Body of pancreas (tissue), 4 donors: ENCODE measurements around the gene MRPS15. TPM values are rescaled to one million over a fixed set of nuclear protein-coding genes. Genes with fewer than 3 reads are reported as not detected.
"Not testable (repeated sequence)": the region's sequence is repeated elsewhere in the genome, so short reads cannot be mapped to it uniquely, and the experiment has no call there.

ENCODE experiments used
- ATAC-seq: fragments of 150-250 bp; one replicate; pipeline ENCODE4 v1.9.1; 2016
- DNase-seq, 4 donors: peaks; one replicate each; pipeline ENCODE4 v3.0.0-alpha.2; 2019
- H3K27ac ChIP-seq, 4 donors: fragments of 200-600 bp; sonication (generic); 1 replicate in 3 of 4; 2 replicates in 1 of 4; pipeline versions ENCODE4 v1.5.1 to v1.6.1; 2016 to 2019; ENCODE audit warnings: mild to moderate bottlenecking in 1 of 4, mixed read lengths in 1 of 4, moderate library complexity in 1 of 4
- H3K27me3 ChIP-seq, 2 donors: fragments of 200-600 bp; sonication (generic); one replicate each; pipeline ENCODE4 v1.6.0; 2016; ENCODE audit warnings: mild to moderate bottlenecking in 1 of 2
- H3K36me3 ChIP-seq, 2 donors: fragments of 200-600 bp; sonication (generic); replicated peaks in 1 of 2; 2 replicates each; pipeline ENCODE4 v1.5.1; 2016; ENCODE audit warnings: low read depth in 2 of 2; ENCODE audit not compliant: insufficient read depth in 1 of 2
- H3K4me1 ChIP-seq: fragments of 200-600 bp; sonication (generic); one replicate; pipeline ENCODE4 v1.6.0; 2016
- H3K4me3 ChIP-seq, 2 donors: fragments of 200-600 bp; sonication (generic); 1 replicate in 1 of 2; 2 replicates in 1 of 2; pipeline ENCODE4 v1.5.1; 2016 to 2019
- H3K9me3 ChIP-seq, 3 donors: fragments of 200-600 bp; sonication (generic); 1 replicate in 2 of 3; 2 replicates in 1 of 3; pipeline ENCODE4 v1.5.1; 2016
- POLR2A ChIP-seq, 3 donors: fragments of 450-650 bp; IDR thresholded peaks; one replicate each; pipeline ENCODE4 v1.6.1; 2016; ENCODE audit warnings: antibody characterized with exemption in 3 of 3, mild to moderate bottlenecking in 2 of 3
- WGBS, 2 donors: methylation state at CpG; one replicate each; pipeline ENCODE4 v1.1.5; 2017; 5-methylcytosine and 5-hydroxymethylcytosine counted together
- intact Hi-C: fragments of 100-400 bp; cut with DNase I; formaldehyde crosslinking; loops from one replicate; pipeline ENCODE4 v1.15.1; 2023
- total RNA-seq, 2 donors: library from RNA; depleted of rRNA; stranded (reverse); fragments of >200 nt; gene quantifications; one replicate each; pipeline ENCODE4 v1.1.0, GENCODE V29; 2016
- TF ChIP-seq, protein P1 (sequence below), 7 experiments: fragments of 450-650 bp in 4 of 7; fragments of 200-600 bp in 3 of 7; sonication (generic) in 3 of 7; IDR thresholded peaks; one replicate each; pipeline ENCODE4 v1.5.1; 2016 to 2019; ENCODE audit warnings: antibody characterized with exemption in 7 of 7

The MRPS15 gene
- total RNA-seq, 2 donors from 2014 or later: 24.4 to 31.1 TPM

DNA sequence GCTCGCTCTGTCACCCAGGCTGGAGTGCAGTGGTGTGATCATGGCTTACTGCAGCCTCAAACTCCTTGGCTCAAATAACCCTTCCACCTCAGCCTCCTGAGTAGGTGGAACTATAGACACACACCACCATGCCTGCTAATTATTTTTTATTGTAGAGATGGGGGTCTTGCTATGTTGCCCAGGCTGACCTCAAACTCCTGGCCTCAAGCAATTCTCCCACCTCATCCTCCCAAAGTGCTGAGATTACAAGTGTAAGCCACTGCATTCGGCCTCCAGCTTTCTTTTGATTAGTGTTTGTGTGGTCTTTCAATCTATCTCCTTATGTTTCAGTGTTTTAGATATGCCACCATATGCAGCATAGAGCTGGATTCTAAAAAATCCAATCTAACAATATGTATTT is 38.4 kb upstream of the MRPS15 start:
- Histone ChIP-seq H3K4me3 (no peak overlapping the region), H3K9me3 (no peaks in the 10 kb centered on the region), H3K36me3 (no peaks in the 10 kb centered on the region), H3K27me3 (no peaks in the 10 kb centered on the region), H3K27ac (no peak overlapping the region), H3K4me1 (no peaks in the 10 kb centered on the region)
- ATAC-seq: no peak
- intact Hi-C loops: no loop called here
- 63 to 80% methylated on average over 2 of the region's 2 CpGs for WGBS, 2 donors
- no peak for DNase-seq
- TF ChIP-seq, protein P1, sequence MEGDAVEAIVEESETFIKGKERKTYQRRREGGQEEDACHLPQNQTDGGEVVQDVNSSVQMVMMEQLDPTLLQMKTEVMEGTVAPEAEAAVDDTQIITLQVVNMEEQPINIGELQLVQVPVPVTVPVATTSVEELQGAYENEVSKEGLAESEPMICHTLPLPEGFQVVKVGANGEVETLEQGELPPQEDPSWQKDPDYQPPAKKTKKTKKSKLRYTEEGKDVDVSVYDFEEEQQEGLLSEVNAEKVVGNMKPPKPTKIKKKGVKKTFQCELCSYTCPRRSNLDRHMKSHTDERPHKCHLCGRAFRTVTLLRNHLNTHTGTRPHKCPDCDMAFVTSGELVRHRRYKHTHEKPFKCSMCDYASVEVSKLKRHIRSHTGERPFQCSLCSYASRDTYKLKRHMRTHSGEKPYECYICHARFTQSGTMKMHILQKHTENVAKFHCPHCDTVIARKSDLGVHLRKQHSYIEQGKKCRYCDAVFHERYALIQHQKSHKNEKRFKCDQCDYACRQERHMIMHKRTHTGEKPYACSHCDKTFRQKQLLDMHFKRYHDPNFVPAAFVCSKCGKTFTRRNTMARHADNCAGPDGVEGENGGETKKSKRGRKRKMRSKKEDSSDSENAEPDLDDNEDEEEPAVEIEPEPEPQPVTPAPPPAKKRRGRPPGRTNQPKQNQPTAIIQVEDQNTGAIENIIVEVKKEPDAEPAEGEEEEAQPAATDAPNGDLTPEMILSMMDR (IDR thresholded peaks at IDR 0.05): no peak
- TF ChIP-seq POLR2A (IDR thresholded peaks at IDR 0.05): no peak

DNA sequence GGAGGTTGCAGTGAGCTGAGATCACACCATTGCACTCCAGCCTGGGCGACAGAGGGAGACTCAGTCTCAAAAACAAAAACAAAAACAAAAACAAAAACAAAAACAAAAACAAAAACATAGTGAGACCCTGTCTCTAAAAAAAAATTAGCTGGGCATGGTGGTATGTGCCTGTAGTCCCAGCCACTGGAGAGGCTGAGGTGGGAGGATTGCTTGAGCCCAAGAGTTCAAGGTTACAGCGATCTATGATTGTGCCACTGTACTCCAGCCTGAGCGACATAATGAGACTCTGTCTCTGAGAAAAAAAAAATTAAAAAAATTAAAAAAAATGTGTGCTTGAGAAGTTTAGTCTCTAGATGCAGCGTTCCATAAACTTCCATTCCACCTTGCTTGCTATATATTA is 37.7 kb upstream of the MRPS15 start:
- H3K36me3 ChIP-seq, H3K9me3 ChIP-seq, H3K4me3 ChIP-seq, ATAC-seq, H3K4me1 ChIP-seq, H3K27ac ChIP-seq, intact Hi-C loops, DNase-seq, H3K27me3 ChIP-seq: not testable (repeated sequence)
- WGBS, 2 donors: 72 to 82% methylated on average over 4 of the region's 4 CpGs

- WGBS, 2 donors: 69 to 72% methylated on average over 2 of the region's 2 CpGs
- TF ChIP-seq, protein P1 (IDR thresholded peaks at IDR 0.05): no peak
- no peak for TF ChIP-seq POLR2A (IDR thresholded peaks at IDR 0.05)
- intact Hi-C loops: no loop called here
Measured at GRCh38 chr1:36497207-36497606, 33.0 kb upstream of the MRPS15 start.

DNA sequence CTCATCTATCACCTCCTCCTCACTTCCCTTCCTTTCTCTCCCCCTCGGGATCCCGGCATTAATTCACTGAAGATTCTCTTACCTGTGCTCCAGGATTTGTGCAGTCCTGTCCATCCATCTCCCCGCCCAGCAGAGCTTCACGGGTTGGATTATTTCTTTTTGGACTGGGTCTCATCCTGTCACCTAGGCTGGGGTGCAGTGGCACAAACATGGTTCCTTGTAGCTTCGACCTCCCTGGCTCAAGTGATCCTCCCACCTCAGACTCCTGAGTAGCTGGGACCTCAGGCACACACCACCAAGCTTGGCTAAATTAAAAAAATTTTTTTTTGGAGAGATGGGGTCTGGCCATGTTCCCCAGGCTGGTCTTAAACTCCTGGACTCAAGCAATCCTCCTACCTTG is 30.8 kb upstream of the MRPS15 start:
- Histone ChIP-seq H3K9me3 (no peaks in the 10 kb centered on the region), H3K4me3 (no peak overlapping the region), H3K36me3 (no peaks in the 10 kb centered on the region), H3K4me1 (no peaks in the 10 kb centered on the region), H3K27ac (no peak overlapping the region), H3K27me3 (no peaks in the 10 kb centered on the region)
- no peak for DNase-seq
- intact Hi-C loops: no loop called here
- no peak for ATAC-seq
- TF ChIP-seq, protein P1 (IDR thresholded peaks at IDR 0.05): no peak
- TF ChIP-seq POLR2A (IDR thresholded peaks at IDR 0.05): no peak
- WGBS, 2 donors: 66 to 81% methylated on average over 5 of the region's 5 CpGs

More at GRCh38 chr1:36497207-36497606, 33.0 kb upstream of the MRPS15 start:
- Histone ChIP-seq H3K27ac (no peak overlapping the region), H3K27me3 (no peaks in the 10 kb centered on the region), H3K4me3 (no peak overlapping the region), H3K9me3 (no peaks in the 10 kb centered on the region), H3K36me3 (no peaks in the 10 kb centered on the region), H3K4me1 (no peaks in the 10 kb centered on the region)
- ATAC-seq (no peak), DNase-seq (no peak)

DNA sequence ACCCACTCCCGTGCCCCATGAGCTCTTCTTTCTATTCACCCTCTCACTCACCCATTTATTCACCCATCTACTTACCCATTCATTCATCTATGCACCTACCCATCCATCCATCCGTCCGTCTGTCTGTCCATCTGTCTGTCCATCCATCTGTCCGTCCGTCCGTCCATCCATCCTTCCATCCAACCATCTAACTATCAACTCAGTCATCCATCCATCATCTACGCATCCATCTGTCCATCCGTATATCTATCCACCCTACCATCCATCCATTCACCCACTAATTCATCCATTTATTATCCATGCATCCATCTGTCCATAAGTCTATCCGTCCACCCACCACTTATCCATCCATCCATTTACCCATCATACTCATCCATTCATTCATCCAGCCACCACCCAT is 29.3 kb upstream of the MRPS15 start:
- H3K4me3 ChIP-seq: no peak overlapping the region
- no peaks in the 10 kb centered on the region for H3K4me1 ChIP-seq
- H3K27ac ChIP-seq: no peak overlapping the region
- intact Hi-C loops: no loop called here
- H3K27me3 ChIP-seq: no peaks in the 10 kb centered on the region
- ATAC-seq: no peak
- no peak for DNase-seq
- TF ChIP-seq POLR2A (IDR thresholded peaks at IDR 0.05): no peak
- TF ChIP-seq, protein P1 (IDR thresholded peaks at IDR 0.05): no peak
- H3K9me3 ChIP-seq: no peaks in the 10 kb centered on the region
- H3K36me3 ChIP-seq: no peaks in the 10 kb centered on the region
- WGBS, 2 donors: 76 to 82% methylated on average over 9 of the region's 9 CpGs
